Duodenal mucosa (tissue), 2 donors: ENCODE measurements around the gene SPSB3.

Experiments used
- H3K27ac ChIP-seq: one replicate; pipeline ENCODE4 v1.7.0; 2013; ENCODE audit warnings: low read depth, low read length
- H3K27me3 ChIP-seq, 2 donors: one replicate each; pipeline ENCODE4 v1.7.0; 2013; ENCODE audit warnings: low read length in 2 of 2, control low read depth in 1 of 2; ENCODE audit not compliant: insufficient read depth in 2 of 2, control insufficient read depth in 1 of 2
- H3K36me3 ChIP-seq, 2 donors: one replicate each; pipeline ENCODE4 v1.7.0; 2013; ENCODE audit warnings: low read length in 2 of 2, control low read depth in 1 of 2; ENCODE audit not compliant: insufficient read depth in 2 of 2, control insufficient read depth in 1 of 2
- H3K4me1 ChIP-seq, 2 donors: one replicate each; pipeline ENCODE4 v1.7.0; 2013; ENCODE audit warnings: low read length in 2 of 2, control low read depth in 1 of 2; ENCODE audit not compliant: insufficient read depth in 2 of 2, control insufficient read depth in 1 of 2
- H3K4me3 ChIP-seq, 2 donors: one replicate each; pipeline ENCODE4 v1.7.0; 2013; ENCODE audit warnings: low read length in 2 of 2, low read depth in 1 of 2
- H3K9ac ChIP-seq, 2 donors: one replicate each; pipeline ENCODE4 v1.7.0; 2013; ENCODE audit warnings: low read length in 2 of 2, low read depth in 1 of 2
- H3K9me3 ChIP-seq, 2 donors: one replicate each; pipeline ENCODE4 v1.7.0; 2013; ENCODE audit warnings: low read length in 2 of 2, control low read depth in 1 of 2; ENCODE audit not compliant: control insufficient read depth in 1 of 2

Gene SPSB3

DNA sequence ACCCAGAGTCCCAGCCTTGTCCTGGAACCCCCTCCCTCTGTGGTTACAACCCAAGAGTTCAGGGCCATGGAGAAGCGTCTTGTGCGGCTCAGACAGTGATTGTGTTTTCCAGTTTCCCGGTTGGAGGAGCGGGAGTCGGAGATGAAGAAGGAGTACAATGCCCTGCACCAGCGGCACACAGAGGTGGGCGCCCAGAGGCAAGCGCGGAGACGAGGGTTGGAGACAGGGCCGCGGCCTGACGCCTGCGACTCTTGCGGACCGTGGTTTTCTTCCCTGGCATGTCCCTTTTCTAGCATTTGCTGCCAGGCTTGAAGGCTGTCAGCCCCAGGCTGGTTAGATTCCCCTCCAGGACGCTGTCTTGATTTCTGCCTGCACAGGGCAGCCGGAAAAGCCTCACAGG lies 53.3 kb downstream of the SPSB3 start:
- no peaks in the 10 kb centered on the region for H3K4me1 ChIP-seq
- H3K4me3 ChIP-seq = no peak overlapping the region
- no peaks in the 10 kb centered on the region for H3K27me3 ChIP-seq
- H3K27ac ChIP-seq = no peak overlapping the region
- H3K9ac ChIP-seq = no peak overlapping the region
- H3K9me3 ChIP-seq = no peaks in the 10 kb centered on the region
- peaks cover 6 to 80% of the 10 kb centered on the region in 2 donors for H3K36me3 ChIP-seq

DNA sequence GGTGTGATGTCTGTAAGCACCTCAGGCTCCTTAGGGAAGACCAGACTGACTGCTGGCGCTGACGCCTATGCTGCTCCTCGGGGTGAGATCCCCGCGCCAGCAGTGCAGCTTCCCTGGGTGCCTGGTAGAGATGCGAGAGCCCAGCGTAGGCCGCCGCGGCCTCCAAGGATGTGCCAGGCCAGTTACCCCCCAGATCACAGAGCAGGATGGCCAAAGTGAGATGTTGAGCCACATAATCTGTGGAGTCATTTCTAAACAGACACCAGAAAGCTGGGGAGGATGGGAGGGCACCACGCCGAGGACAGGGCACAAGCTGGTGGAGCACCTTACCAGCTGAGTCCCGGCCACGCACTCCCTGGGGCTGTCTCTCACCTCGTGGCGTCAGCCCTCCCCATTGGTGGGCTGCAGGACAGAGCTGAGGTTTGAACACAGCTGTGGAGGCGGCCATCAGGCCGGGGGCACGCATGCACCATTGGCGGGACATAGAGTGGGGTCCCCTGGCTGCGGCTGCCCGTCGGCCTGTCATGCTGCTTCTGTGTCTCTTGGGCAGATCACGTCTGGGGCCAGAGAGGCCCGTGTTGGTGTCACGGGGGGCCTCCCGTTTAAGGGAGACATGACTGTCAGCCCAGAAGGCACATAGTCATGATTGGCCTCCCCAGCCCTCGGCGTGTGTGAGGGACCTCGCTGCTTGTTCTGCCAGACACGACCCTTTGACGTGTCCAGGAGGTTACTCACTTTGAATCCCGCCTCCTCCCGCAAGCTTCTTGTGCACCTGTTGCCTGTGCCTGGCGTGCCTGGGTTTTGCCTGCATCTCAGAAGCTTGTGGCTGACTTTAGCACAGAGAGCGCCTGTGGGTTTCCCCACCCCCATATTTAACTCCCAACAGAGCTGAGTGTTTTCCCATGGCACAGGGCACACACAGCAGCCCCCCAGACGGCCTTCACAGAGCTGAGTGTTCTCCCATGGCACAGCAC lies 54.4 kb downstream of the SPSB3 start:
- H3K27ac ChIP-seq = no peak overlapping the region
- H3K36me3 ChIP-seq = peaks cover 6 to 69% of the 10 kb centered on the region in 2 donors
- H3K4me3 ChIP-seq = no peak overlapping the region
- H3K27me3 ChIP-seq = no peaks in the 10 kb centered on the region
- no peak overlapping the region for H3K9ac ChIP-seq
- H3K4me1 ChIP-seq = no peaks in the 10 kb centered on the region
- H3K9me3 ChIP-seq = no peaks in the 10 kb centered on the region
